GM12875 (cell line): ENCODE data around the gene PAMR1.

Source experiments
- H3K4me3 ChIP-seq: one replicate; pipeline ENCODE4 v1.5.1; 2011; ENCODE audit warnings: low read depth, low read length, control low read depth
- TF ChIP-seq, protein P1 (sequence below): IDR thresholded peaks from 2 replicates; pipeline ENCODE4 v1.5.1; 2011; ENCODE audit warnings: low read depth, mild to moderate bottlenecking, control low read depth, inconsistent platforms, low read length, moderate library complexity, borderline replicate concordance; ENCODE audit not compliant: insufficient read depth

PAMR1 gene

DNA sequence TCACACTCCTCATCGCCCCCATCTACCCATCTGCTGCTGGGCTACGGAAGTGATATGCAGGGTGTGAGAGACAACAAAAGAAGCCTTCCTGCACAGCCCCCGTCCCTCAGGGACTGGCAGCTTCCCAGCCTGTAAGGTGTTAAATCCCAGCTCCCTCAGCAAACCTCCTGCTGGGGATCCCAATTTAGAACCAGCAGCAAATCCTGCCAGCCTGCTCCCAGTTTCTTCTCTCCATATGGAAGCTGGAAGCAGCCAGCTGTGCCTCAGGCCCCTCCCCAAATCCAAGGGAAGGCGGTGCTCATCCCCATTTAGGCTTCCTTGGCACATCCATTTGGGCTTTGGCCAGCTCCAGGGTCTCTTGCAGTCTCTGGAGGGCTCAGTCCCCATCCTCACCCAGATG lies 47.5 kb downstream of the PAMR1 start:
- H3K4me3 ChIP-seq: no peak overlapping the region
- TF ChIP-seq, protein P1, sequence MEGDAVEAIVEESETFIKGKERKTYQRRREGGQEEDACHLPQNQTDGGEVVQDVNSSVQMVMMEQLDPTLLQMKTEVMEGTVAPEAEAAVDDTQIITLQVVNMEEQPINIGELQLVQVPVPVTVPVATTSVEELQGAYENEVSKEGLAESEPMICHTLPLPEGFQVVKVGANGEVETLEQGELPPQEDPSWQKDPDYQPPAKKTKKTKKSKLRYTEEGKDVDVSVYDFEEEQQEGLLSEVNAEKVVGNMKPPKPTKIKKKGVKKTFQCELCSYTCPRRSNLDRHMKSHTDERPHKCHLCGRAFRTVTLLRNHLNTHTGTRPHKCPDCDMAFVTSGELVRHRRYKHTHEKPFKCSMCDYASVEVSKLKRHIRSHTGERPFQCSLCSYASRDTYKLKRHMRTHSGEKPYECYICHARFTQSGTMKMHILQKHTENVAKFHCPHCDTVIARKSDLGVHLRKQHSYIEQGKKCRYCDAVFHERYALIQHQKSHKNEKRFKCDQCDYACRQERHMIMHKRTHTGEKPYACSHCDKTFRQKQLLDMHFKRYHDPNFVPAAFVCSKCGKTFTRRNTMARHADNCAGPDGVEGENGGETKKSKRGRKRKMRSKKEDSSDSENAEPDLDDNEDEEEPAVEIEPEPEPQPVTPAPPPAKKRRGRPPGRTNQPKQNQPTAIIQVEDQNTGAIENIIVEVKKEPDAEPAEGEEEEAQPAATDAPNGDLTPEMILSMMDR: no peak

DNA sequence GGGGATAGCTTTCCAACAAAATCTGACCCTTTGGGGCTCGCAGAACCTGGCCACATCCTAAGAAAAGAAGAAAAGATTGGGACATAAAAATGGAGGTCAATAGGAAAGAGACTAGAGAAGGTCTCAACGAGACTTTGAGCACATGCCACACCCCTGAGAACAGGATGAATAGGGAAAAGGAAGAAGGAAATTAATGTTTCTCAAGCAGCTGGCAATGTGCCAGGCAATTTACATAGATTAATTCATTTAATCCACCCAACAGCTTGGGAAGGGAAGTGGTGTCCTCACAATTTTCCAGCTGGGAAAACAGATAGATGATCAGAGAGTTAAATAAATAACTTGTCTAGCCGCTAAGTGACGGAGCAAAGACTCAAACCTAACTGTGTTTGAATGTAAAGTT lies 50.7 kb downstream of the PAMR1 start:
- H3K4me3 ChIP-seq: no peak overlapping the region
- TF ChIP-seq, protein P1: no peak

DNA sequence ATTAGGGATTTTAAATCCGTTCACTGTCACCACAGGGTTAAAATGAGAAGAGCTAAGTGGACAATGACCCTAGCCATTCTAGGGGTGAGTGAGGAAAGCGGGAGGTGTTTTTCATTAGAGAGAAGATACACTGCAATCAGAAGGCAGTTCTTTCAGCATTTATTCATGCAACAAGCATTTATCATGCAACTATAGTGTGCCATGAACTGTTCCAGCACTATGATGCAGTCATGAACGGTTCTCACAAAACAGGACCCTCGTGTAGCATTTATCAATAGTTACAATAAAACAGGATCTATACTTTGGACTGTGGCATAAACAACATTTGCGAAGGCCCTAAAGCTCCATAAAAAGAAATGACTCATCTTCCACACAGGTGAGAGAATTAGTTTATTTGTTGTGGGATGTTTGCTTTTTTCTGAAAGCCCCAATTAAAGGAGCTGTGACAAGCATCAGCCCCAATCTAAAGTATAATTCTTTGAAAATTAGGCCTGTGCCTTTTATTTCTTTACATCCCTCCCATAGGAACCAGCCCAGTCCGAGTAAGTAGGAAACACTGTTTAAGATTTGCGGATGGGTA lies 51.5 kb downstream of the PAMR1 start:
- no peak overlapping the region for H3K4me3 ChIP-seq
- TF ChIP-seq, protein P1: no peak

DNA sequence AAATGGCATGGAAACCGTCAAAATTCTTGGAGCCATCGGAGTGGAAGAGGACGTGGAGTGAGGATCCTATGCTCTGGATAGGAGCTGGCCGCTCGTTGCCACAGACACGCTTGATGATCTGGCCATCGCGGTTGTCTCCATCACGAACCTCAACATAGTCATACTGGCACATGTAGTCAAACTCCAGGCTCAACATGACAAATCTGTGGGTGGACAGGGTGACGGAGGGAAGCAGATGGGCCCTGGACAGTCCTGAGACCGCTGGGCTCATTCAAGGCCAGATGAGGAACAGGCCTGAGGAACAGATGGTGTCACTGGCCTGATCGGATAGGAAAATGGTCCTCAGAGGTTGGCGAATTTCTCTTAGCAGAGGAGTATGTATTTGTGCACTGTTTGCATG lies 54.8 kb downstream of the PAMR1 start:
- TF ChIP-seq, protein P1: no peak
- H3K4me3 ChIP-seq: no peak overlapping the region

DNA sequence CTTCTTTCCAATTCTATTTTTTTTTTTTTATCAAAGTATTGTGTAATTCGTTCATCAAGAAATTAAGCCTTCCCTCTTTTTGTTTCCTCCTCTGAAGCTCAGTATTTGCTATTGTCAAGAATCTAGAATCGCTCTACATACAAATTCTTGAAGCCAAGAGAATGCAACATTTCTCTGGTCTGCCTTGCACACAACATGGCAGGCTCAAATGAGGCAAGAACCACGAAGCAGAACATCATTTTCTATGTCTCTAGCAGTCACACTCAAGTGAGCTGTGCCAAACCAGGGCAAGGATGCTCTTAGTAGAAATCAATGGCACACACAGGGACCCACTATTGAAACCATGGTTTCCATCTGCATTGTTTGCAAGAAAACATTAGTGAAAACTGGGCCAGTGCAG lies 59.4 kb downstream of the PAMR1 start:
- no peak overlapping the region for H3K4me3 ChIP-seq
- TF ChIP-seq, protein P1: no peak

DNA sequence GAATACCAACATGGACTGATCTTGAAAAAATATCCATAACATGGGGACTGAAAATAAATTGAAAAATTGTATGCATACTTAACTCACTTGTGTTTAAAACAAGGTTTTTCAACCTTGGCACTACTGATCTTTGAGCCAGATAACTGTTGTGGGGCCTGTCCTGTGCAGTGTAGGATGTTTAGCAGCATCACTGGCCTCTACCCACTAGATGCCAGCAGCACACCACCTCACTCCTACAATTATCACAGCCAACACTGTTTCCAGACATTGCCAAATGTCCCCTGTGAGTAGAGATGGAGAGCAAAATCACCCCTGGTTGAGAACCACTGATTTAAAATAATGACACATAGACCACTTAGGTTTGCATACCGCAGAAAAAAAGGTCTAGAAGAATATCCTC lies 61.1 kb downstream of the PAMR1 start:
- TF ChIP-seq, protein P1: no peak
- H3K4me3 ChIP-seq: no peak overlapping the region

DNA sequence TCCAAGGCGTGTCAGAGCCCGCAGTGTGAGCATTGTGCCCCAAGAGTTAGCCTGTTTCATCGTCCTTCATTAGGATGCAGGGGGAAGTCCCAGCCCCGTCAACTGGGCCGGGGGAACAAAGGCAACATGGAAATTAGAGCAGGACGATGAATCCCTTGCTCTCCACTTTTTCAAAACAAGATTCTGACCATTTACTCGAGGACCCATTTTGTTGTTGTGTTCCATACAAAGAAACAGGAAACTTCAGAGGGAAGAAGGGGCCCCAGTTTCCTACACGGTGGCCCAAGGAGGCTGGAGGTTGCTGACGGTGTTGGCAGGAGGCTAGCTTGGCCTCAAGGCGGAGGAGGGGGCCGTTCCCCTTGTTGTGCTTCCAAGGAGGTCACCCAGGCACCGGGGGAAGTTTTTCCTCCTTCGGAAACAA lies 62.1 kb downstream of the PAMR1 start:
- H3K4me3 ChIP-seq: no peak overlapping the region
- TF ChIP-seq, protein P1: no peak
